Heart left ventricle (tissue), 16 donors: Measurements from ENCODE around the gene FBXL17. TPM values are rescaled to one million over a fixed set of nuclear protein-coding genes. Genes with fewer than 3 reads are reported as not detected.

Experiments used
- ATAC-seq, 4 donors: fragments of 200-7000 bp; cut with Tn5 transposase; one replicate each; pipeline ENCODE4 v1.9.1; 2020 to 2022; ENCODE audit warnings: moderate library complexity in 4 of 4, mild to moderate bottlenecking in 3 of 4, moderate number of reproducible peaks in 1 of 4
- DNase-seq, 5 donors: peaks; one replicate each; pipeline ENCODE4 v3.0.0-alpha.2; 2020
- H3K27ac ChIP-seq, 12 donors: fragments of 200-600 bp; sonication (generic) in 4 of 12; one replicate each; pipeline versions ENCODE4 v1.5.0 to v1.8.0; 2016 to 2022; ENCODE audit warnings: mild to moderate bottlenecking in 2 of 12
- H3K27me3 ChIP-seq, 9 donors: fragments of 200-600 bp; sonication (generic) in 2 of 9; one replicate each; pipeline versions ENCODE4 v1.5.1 to v1.8.0; 2016 to 2022; ENCODE audit warnings: mild to moderate bottlenecking in 3 of 9
- H3K36me3 ChIP-seq, 9 donors: fragments of 200-600 bp; sonication (generic) in 2 of 9; one replicate each; pipeline versions ENCODE4 v1.5.0 to v1.8.0; 2018 to 2022; ENCODE audit warnings: mild to moderate bottlenecking in 2 of 9
- H3K4me1 ChIP-seq, 12 donors: fragments of 200-600 bp; sonication (generic) in 4 of 12; one replicate each; pipeline versions ENCODE4 v1.5.0 to v1.8.0; 2016 to 2022; ENCODE audit warnings: mild to moderate bottlenecking in 3 of 12
- H3K4me3 ChIP-seq, 12 donors: fragments of 200-600 bp; sonication (generic) in 4 of 12; one replicate each; pipeline versions ENCODE4 v1.5.0 to v1.8.0; 2017 to 2022; ENCODE audit warnings: mild to moderate bottlenecking in 9 of 12, moderate library complexity in 4 of 12
- H3K9me3 ChIP-seq, 12 donors: fragments of 200-600 bp; sonication (generic) in 4 of 12; one replicate each; pipeline versions ENCODE4 v1.5.0 to v1.8.0; 2016 to 2022; ENCODE audit warnings: mild to moderate bottlenecking in 1 of 12
- POLR2A ChIP-seq, 2 donors: fragments of 450-650 bp; IDR thresholded peaks; one replicate each; pipeline ENCODE4 v1.6.1; 2017; ENCODE audit warnings: antibody characterized with exemption in 2 of 2, mild to moderate bottlenecking in 2 of 2, moderate library complexity in 2 of 2
- WGBS, 4 donors: extraction: QIAGEN DNeasy Blood & Tissue Kit in 2 of 4; methylation state at CpG; one replicate each; pipeline versions ENCODE4 v1.1.5 to v1.1.7; 2013 to 2018; 5-methylcytosine and 5-hydroxymethylcytosine counted together
- intact Hi-C, 10 donors: fragments of 100-400 bp; cut with DNase I; formaldehyde crosslinking; loops; one replicate each; pipeline versions ENCODE4 v1.11.1 to v1.14.2; 2022
- polyA plus RNA-seq, 2 donors: library from polyadenylated mRNA; stranded (reverse); fragments of 200-250 nt; gene quantifications; one replicate each; pipeline ENCODE4 v1.2.3, GENCODE V29; 2013
- total RNA-seq, 9 donors: library from RNA; depleted of rRNA in 2 of 9; stranded (reverse); fragments of >200 nt in 2 of 9; fragmentation: NEBNext Ultra II Directional in 3 of 9; extraction: Animal tissue kit (Norgen Biotek cat#: 25700) in 3 of 9; gene quantifications; one replicate each; pipeline versions ENCODE4 v1.1.0 to v1.2.4, GENCODE V29; 2016 to 2023
- TF ChIP-seq, protein P1 (sequence below), 12 donors: fragments of 200-600 bp; sonication (generic) in 4 of 12; IDR thresholded peaks; one replicate each; pipeline versions ENCODE4 v1.5.0 to v1.8.0; 2018 to 2022; ENCODE audit warnings: antibody characterized with exemption in 12 of 12, mild to moderate bottlenecking in 5 of 12
- donor health status: ischemic (EF 13 %, LVEDD 7.1; RV severe dilation, severe dysfunction).
- donor health status: healthy with polysubstance abuse.
- donor health status: DM: no; HTN: yes; CAD: no.
- donor health status: DM: no; HTN: no; CAD: no.
- donor health status: ischemic (EF 25% LVEDD 6.9; RV normal size, moderate dysfunction).
- donor health status: ischemic (EF 25% LVEDD 5.7; RV mildly dilated, moderate dysfunction).
- donor health status: healthy.
- donor health status: DM: yes; HTN: yes; CAD: no.
- donor health status: ischemic (EF 35%, LVEDD 5.7; RV mildly dilated, moderate dysfunction).
- donor health status: nonischemic (EF 11% LVEDD 7.7; RV severe dilation, severe dysfunction).
- donor health status: DM: yes; HTN: yes; CAD: no.
- donor health status: PGD.
- donor health status: ischemic (EF 29% LVEDD 5.4; RV normal size, mild dysfunction).
- donor health status: nonischemic (EF 23%, LVEDD 6.1; RV moderate dilation, normal function).

FBXL17 gene
- total and polyA plus RNA-seq, 11 donors = 10.2 to 39.4 (median 33.1) TPM

DNA sequence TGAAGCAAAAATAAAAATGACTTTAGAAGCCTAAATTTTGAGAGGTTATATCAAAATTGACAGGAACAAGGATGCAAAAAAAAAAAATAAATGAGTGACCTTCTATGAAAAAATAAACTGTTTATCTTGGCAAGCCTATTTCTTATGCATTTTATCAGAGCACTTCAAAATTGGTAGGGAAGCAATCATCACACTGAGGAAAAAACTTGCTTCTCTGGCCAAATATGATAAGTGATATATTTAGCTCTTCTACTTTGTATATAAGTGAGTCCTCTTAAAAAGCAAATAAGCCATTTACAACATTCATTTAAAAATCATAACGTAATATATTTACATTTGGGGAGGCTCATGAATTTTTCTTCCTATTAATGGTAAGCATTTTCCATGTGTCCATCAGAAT is 287.1 kb downstream of the FBXL17 start:
- TF ChIP-seq POLR2A (IDR thresholded peaks at IDR 0.05) = no peak
- TF ChIP-seq, protein P1, sequence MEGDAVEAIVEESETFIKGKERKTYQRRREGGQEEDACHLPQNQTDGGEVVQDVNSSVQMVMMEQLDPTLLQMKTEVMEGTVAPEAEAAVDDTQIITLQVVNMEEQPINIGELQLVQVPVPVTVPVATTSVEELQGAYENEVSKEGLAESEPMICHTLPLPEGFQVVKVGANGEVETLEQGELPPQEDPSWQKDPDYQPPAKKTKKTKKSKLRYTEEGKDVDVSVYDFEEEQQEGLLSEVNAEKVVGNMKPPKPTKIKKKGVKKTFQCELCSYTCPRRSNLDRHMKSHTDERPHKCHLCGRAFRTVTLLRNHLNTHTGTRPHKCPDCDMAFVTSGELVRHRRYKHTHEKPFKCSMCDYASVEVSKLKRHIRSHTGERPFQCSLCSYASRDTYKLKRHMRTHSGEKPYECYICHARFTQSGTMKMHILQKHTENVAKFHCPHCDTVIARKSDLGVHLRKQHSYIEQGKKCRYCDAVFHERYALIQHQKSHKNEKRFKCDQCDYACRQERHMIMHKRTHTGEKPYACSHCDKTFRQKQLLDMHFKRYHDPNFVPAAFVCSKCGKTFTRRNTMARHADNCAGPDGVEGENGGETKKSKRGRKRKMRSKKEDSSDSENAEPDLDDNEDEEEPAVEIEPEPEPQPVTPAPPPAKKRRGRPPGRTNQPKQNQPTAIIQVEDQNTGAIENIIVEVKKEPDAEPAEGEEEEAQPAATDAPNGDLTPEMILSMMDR (IDR thresholded peaks at IDR 0.05) = no peak
- 31 to 44% (median 36%) methylated on average over 1 of the region's 1 CpG for WGBS, 4 donors
- Histone ChIP-seq H3K4me3 (no peak overlapping the region), H3K4me1 (peaks cover 0 to 18% (median 4%) of the 10 kb centered on the region in 12 donors), H3K9me3 (no peaks in the 10 kb centered on the region), H3K27ac (no peak overlapping the region), H3K27me3 (no peaks in the 10 kb centered on the region), H3K36me3 (no peaks in the 10 kb centered on the region)
- DNase-seq = no peak
- intact Hi-C loops = no loop called here
- ATAC-seq = peak in 1 of 4 donors; percentile 37

DNA sequence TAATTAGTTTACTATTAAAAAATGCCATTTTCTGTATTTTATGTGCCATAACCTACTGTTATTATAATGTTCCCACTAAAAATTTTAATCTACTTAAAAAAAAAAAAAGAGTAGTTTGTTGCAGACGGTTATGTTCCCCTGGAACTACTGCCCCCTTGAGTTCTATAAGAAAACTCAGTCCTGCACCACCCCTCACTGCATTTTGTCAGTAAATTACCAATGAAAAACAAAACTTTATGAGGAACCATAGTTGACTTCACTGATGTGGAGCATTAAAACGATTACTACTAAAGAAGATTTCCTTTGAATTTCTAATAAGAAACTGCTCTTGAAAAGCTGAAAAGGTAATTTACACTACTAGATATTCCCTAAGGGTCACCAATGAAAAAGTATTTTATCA is 288.7 kb downstream of the FBXL17 start:
- Histone ChIP-seq H3K9me3 (no peaks in the 10 kb centered on the region), H3K36me3 (no peaks in the 10 kb centered on the region), H3K27me3 (no peaks in the 10 kb centered on the region), H3K4me3 (no peak overlapping the region), H3K4me1 (peaks cover 0 to 18% (median 4%) of the 10 kb centered on the region in 12 donors), H3K27ac (no peak overlapping the region)
- no peak for ATAC-seq
- WGBS, 4 donors = 33 to 45% (median 39%) methylated on average over 2 of the region's 2 CpGs
- DNase-seq = no peak
- no peak for TF ChIP-seq POLR2A (IDR thresholded peaks at IDR 0.05)
- TF ChIP-seq, protein P1 (IDR thresholded peaks at IDR 0.05) = peak in 9 of 12 donors; percentile 20 to 47 (median 33)
- intact Hi-C loops = no loop called here

DNA sequence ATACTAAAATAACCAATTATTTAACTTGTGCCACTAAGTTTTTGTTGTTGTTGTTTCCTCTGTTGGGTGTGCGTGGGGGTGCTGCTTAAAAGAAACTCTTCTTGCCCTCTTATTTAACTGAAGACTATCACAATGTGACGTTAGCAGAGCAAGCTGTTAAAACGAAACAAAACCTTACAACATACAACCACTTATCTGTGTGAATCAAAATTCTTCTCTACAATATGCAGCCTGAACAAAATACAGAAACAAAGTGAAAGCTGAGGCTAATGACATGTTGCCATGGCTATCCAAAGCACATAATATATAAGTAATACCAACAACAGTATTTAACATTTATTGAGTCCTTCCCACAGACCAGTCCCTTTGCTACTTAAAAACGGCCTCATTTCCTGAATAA is 291.0 kb downstream of the FBXL17 start:
- 87 to 90% (median 89%) methylated on average over 4 of the region's 4 CpGs for WGBS, 4 donors
- TF ChIP-seq, protein P1 (IDR thresholded peaks at IDR 0.05) = no peak
- TF ChIP-seq POLR2A (IDR thresholded peaks at IDR 0.05) = no peak
- no peaks in the 10 kb centered on the region for H3K36me3 ChIP-seq
- no peak overlapping the region for H3K27ac ChIP-seq
- intact Hi-C loops = no loop called here
- no peaks in the 10 kb centered on the region for H3K27me3 ChIP-seq
- H3K9me3 ChIP-seq = no peaks in the 10 kb centered on the region
- ATAC-seq (no peak), DNase-seq (no peak)
- peaks cover 0 to 18% (median 4%) of the 10 kb centered on the region in 12 donors for H3K4me1 ChIP-seq
- H3K4me3 ChIP-seq = no peak overlapping the region

DNA sequence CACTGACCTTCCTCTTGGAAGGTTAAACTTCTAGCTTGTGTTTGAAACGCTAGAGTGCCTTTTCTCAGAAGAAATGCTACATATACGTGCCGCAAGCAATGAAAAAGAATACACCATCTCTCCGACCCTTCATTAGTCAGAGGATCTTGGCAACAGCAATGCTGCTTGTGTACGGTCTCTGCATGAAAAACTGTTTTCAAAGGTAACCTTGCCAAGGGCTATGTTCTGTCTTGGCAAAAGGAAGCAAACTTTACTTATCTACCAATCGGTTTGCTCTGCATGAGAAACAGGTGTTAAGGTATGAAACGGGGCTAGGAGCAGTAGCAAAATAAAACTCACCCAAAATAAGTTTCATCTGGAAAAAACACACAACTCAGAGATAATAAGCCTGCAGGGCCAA is 297.8 kb downstream of the FBXL17 start:
- WGBS, 4 donors = 31 to 47% (median 41%) methylated on average over 7 of the region's 7 CpGs
- Histone ChIP-seq H3K27ac (no peak overlapping the region), H3K27me3 (no peaks in the 10 kb centered on the region), H3K9me3 (no peaks in the 10 kb centered on the region), H3K4me3 (no peak overlapping the region), H3K36me3 (no peaks in the 10 kb centered on the region), H3K4me1 (peaks cover 0 to 6% (median 0%) of the 10 kb centered on the region in 12 donors)
- no peak for TF ChIP-seq POLR2A (IDR thresholded peaks at IDR 0.05)
- TF ChIP-seq, protein P1 (IDR thresholded peaks at IDR 0.05) = no peak
- intact Hi-C loops = no loop called here
- ATAC-seq (no peak), DNase-seq (no peak)
